ENCODE results near the gene ZNF644. TPM values are rescaled to one million over a fixed set of nuclear protein-coding genes. Genes with fewer than 3 reads are reported as not detected.
"Not testable (repeated sequence)": the region's sequence is repeated elsewhere in the genome, so short reads cannot be mapped to it uniquely, and the experiment has no call there.

Gene ZNF644
- total and polyA plus RNA-seq, 2 donors, result 19.0 to 168 TPM

DNA sequence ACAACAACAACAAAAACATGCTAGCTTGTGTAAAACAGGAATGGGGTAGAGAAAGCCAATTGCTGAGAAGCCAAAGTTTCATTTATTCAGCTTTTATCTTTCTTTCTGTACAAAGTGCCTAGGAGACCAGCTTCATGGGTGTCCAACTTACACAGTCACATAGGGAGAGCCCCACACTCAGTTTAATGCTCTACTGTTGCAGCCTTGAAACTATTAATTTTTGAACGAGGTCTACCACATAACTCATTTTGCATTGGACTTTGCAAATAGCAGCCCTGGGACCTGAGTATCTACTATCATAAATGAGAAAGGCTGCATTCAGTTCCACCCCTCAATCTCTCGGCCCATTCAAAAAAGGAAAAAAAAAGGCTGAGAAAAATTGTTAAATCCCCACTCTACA lies 98.8 kb downstream of the ZNF644 start:
- 44% methylated on average over 2 of the region's 2 CpGs for WGBS
- DNase-seq (ENCODE audit: extremely low spot score), result no peak
- no peaks in the 10 kb centered on the region for H3K4me1 ChIP-seq (ENCODE audit: insufficient read depth)
- H3K4me3 ChIP-seq (ENCODE audit: low read depth, low read length), result no peak overlapping the region
- H3K36me3 ChIP-seq (ENCODE audit: insufficient read depth), result no peaks in the 10 kb centered on the region
- H3K27ac ChIP-seq (ENCODE audit: low read depth), result no peak overlapping the region

DNA sequence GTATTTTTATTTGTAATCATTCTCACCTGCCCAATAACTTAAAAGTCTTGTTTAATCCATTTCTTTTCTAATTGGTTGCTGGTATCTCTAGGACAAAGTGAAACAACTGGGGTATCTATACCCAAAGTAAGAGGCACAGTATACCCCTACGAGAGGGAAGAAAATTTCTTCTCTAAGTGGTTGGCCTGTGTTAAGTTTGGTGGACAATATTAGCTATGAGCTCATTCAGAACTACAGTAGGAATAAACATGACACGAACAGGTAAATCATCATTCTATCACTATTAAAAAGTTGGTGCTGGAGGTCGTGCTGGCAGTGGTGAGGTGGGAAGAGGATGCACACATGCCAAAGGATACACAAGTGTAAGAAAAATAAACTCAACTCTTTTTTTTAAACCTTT lies 99.6 kb downstream of the ZNF644 start:
- WGBS, result 85% methylated on average over 3 of the region's 3 CpGs
- Histone ChIP-seq H3K4me3 (ENCODE audit: low read depth, low read length) (no peak overlapping the region), H3K27ac (ENCODE audit: low read depth) (no peak overlapping the region), H3K4me1 (ENCODE audit: insufficient read depth) (no peaks in the 10 kb centered on the region), H3K36me3 (ENCODE audit: insufficient read depth) (no peaks in the 10 kb centered on the region)
- no peak for DNase-seq (ENCODE audit: extremely low spot score)

GRCh38 chr1:90919900-90920299 lies 101.9 kb downstream of the ZNF644 start:
- no peak for DNase-seq (ENCODE audit: extremely low spot score)
- Histone ChIP-seq H3K4me3 (ENCODE audit: low read depth, low read length) (no peak overlapping the region), H3K4me1 (ENCODE audit: insufficient read depth) (no peaks in the 10 kb centered on the region), H3K36me3 (ENCODE audit: insufficient read depth) (no peaks in the 10 kb centered on the region), H3K27ac (ENCODE audit: low read depth) (no peak overlapping the region)
- 96% methylated on average over 1 of the region's 1 CpG for WGBS

DNA sequence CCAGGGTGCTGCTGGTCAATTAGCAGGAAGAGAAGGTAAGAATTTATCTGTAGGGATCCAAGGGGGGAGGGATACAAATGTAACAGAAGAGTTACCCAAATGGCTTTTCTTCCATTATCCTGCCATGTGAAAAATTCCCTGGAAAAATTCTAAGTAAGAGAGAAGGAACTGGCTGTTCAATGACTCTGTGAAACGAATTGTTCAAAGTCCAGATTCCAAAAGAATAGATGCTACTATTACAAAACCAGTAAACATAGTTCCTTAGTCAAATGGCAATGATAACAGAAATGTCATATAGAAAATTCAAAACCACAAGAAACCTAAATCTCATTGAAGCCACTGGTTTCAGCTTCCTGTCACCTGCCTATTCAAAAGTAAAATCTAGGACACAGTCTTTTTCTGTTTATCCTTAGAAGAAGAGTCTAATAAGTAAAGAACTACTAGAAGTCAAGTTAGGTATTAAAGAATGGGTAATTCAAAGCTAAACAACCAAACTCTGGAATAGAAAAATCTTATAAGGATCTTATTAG lies 102.6 kb downstream of the ZNF644 start:
- no peaks in the 10 kb centered on the region for H3K4me1 ChIP-seq (ENCODE audit: insufficient read depth)
- H3K4me3 ChIP-seq (ENCODE audit: low read depth, low read length), result no peak overlapping the region
- 86% methylated on average over 1 of the region's 1 CpG for WGBS
- no peak for DNase-seq (ENCODE audit: extremely low spot score)
- no peak overlapping the region for H3K27ac ChIP-seq (ENCODE audit: low read depth)
- no peaks in the 10 kb centered on the region for H3K36me3 ChIP-seq (ENCODE audit: insufficient read depth)

- H3K36me3 ChIP-seq (ENCODE audit: insufficient read depth), result no peaks in the 10 kb centered on the region
- H3K4me1 ChIP-seq (ENCODE audit: insufficient read depth), result no peaks in the 10 kb centered on the region
- 93% methylated on average over 1 of the region's 1 CpG for WGBS
- no peak for DNase-seq (ENCODE audit: extremely low spot score)
- H3K27ac ChIP-seq (ENCODE audit: low read depth), result no peak overlapping the region
- H3K4me3 ChIP-seq (ENCODE audit: low read depth, low read length), result no peak overlapping the region
Observed at GRCh38 chr1:90911353-90911752, 110.5 kb downstream of the ZNF644 start.

DNA sequence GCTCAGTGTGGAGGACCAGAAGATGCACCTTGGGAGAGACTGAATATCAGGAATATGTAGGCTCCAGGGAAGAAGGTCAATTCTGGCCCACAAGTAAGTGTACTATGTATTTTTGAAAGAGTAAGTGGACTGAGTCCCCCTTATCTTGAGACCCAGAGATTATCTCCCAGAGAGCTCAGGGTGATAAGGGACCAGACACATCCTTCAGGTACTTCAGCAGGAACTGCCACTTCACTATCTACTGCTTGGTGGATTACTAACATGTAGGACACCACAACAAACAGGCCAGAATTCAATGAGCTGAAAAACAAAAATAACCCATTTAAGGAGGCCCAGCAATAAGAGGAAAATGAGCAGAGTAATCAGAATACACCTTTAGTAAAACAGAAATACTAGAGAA lies 119.2 kb downstream of the ZNF644 start:
- no peak overlapping the region for H3K27ac ChIP-seq (ENCODE audit: low read depth)
- DNase-seq (ENCODE audit: extremely low spot score), result no peak
- no peak overlapping the region for H3K4me3 ChIP-seq (ENCODE audit: low read depth, low read length)
- no peaks in the 10 kb centered on the region for H3K36me3 ChIP-seq (ENCODE audit: insufficient read depth)
- H3K4me1 ChIP-seq (ENCODE audit: insufficient read depth), result no peaks in the 10 kb centered on the region

DNA sequence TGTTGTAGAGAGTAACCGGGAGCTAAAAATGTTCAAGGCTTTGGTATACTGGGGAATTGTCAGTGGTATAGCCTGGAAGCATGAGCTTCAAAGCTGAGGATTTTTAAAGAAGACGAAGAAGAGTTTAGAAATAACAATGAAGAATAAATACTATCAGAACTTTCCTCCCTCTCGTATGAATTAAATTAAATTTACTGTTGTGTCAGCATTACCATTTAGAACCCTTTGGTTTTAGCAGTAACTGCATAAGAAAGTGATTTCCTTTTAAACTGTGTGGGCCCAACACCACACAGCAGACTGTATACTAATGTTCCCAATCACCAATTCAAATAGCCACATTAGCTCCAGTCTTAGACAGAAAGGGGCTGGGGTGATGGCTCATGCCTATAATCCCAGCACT lies 122.6 kb downstream of the ZNF644 start:
- Histone ChIP-seq H3K36me3 (ENCODE audit: insufficient read depth) (no peaks in the 10 kb centered on the region), H3K4me3 (ENCODE audit: low read depth, low read length) (no peak overlapping the region), H3K4me1 (ENCODE audit: insufficient read depth) (no peaks in the 10 kb centered on the region), H3K27ac (ENCODE audit: low read depth) (no peak overlapping the region)
- DNase-seq (ENCODE audit: extremely low spot score), result no peak
- WGBS, result 94% methylated on average over 3 of the region's 3 CpGs

DNA sequence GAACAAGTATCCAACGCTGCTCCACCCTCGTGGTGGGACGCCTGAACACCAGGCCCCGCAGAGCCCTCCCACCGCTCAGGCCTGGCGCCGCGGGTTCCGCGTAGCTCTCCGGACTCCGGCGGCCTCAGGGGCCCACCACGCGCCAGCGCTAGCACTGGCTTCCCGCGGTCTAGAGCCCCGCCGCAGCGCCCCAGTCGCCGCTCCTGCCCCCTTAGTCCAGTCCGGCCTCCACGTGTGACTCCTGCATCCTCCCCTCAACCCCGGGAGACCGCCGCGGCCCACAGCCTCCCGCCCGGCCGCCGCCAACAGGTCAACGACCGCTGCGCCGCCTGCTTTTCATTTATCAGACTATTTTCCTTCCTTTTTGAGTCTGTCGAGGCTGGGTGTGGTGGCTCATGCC lies 128.2 kb downstream of the ZNF644 start:
- WGBS, result 97% methylated on average over 38 of the region's 38 CpGs
- not testable (repeated sequence) for H3K27ac ChIP-seq (ENCODE audit: low read depth); H3K4me3 ChIP-seq (ENCODE audit: low read depth, low read length); H3K36me3 ChIP-seq (ENCODE audit: insufficient read depth); H3K4me1 ChIP-seq (ENCODE audit: insufficient read depth); DNase-seq (ENCODE audit: extremely low spot score)

GRCh38 chr1:90892884-90893283 lies 129.0 kb downstream of the ZNF644 start:
- DNase-seq (ENCODE audit: extremely low spot score); H3K4me3 ChIP-seq (ENCODE audit: low read depth, low read length); H3K4me1 ChIP-seq (ENCODE audit: insufficient read depth); H3K27ac ChIP-seq (ENCODE audit: low read depth); H3K36me3 ChIP-seq (ENCODE audit: insufficient read depth): not testable (repeated sequence)
- 97% methylated on average over 1 of the region's 1 CpG for WGBS

DNA sequence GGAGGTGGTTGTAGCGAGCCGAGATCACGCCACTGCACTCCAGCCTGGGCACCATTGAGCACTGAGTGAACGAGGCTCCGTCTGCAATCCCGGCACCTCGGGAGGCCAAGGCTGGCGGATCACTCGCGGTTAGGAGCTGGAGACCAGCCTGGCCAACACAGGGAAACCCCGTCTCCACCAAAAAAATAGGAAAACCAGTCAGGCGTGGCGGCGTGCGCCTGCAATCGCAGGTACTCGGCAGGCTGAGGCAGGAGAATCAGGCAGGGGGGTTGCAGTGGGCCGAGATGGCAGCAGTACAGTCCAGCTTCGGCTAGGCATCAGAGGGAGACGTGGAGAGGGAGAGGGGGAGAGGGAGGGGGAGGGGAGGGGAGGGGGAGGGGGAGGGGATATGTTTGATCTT lies 129.6 kb downstream of the ZNF644 start:
- DNase-seq (ENCODE audit: extremely low spot score); H3K4me1 ChIP-seq (ENCODE audit: insufficient read depth); H3K27ac ChIP-seq (ENCODE audit: low read depth); H3K4me3 ChIP-seq (ENCODE audit: low read depth, low read length); H3K36me3 ChIP-seq (ENCODE audit: insufficient read depth): not testable (repeated sequence)
- 96% methylated on average over 16 of the region's 20 CpGs for WGBS

GRCh38 chr1:90891756-90892155 lies 130.1 kb downstream of the ZNF644 start:
- H3K4me1 ChIP-seq (ENCODE audit: insufficient read depth); H3K27ac ChIP-seq (ENCODE audit: low read depth); H3K4me3 ChIP-seq (ENCODE audit: low read depth, low read length); DNase-seq (ENCODE audit: extremely low spot score); H3K36me3 ChIP-seq (ENCODE audit: insufficient read depth): not testable (repeated sequence)
- WGBS, result 96% methylated on average over 23 of the region's 28 CpGs

DNA sequence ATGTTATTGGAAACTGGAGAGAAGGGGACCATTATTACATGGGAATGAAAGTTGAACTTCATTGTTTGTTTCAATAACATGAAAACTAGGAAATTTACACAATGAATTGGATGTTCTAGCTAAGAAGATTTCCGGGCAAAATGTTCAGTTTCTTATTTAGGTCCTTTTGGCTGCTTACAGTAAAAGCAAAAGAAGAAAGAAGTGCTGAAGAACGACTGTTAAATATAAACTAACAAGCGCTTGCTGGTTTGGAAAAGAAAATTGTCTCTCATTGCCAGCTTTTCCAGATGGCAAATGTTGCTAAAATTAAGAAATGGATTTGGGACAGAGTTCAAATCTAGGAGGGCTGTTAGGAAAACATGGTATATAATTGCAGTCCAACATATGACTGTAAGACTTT lies 139.6 kb downstream of the ZNF644 start:
- Histone ChIP-seq H3K4me3 (ENCODE audit: low read depth, low read length) (no peak overlapping the region), H3K36me3 (ENCODE audit: insufficient read depth) (no peaks in the 10 kb centered on the region), H3K27ac (ENCODE audit: low read depth) (no peak overlapping the region), H3K4me1 (ENCODE audit: insufficient read depth) (no peaks in the 10 kb centered on the region)
- DNase-seq (ENCODE audit: extremely low spot score), result no peak
- WGBS, result 47% methylated on average over 3 of the region's 3 CpGs

GRCh38 chr1:90881034-90881433 lies 140.8 kb downstream of the ZNF644 start:
- no peak overlapping the region for H3K4me3 ChIP-seq (ENCODE audit: low read depth, low read length)
- H3K36me3 ChIP-seq (ENCODE audit: insufficient read depth), result no peaks in the 10 kb centered on the region
- H3K4me1 ChIP-seq (ENCODE audit: insufficient read depth), result no peaks in the 10 kb centered on the region
- DNase-seq (ENCODE audit: extremely low spot score), result no peak
- no peak overlapping the region for H3K27ac ChIP-seq (ENCODE audit: low read depth)

GRCh38 chr1:90879281-90879680 lies 142.6 kb downstream of the ZNF644 start:
- Histone ChIP-seq H3K27ac (ENCODE audit: low read depth) (no peak overlapping the region), H3K4me1 (ENCODE audit: insufficient read depth) (no peaks in the 10 kb centered on the region), H3K4me3 (ENCODE audit: low read depth, low read length) (no peak overlapping the region), H3K36me3 (ENCODE audit: insufficient read depth) (no peaks in the 10 kb centered on the region)
- 91% methylated on average over 1 of the region's 1 CpG for WGBS
- DNase-seq (ENCODE audit: extremely low spot score), result no peak

- Histone ChIP-seq H3K4me1 (ENCODE audit: insufficient read depth) (no peaks in the 10 kb centered on the region), H3K36me3 (ENCODE audit: insufficient read depth) (no peaks in the 10 kb centered on the region), H3K4me3 (ENCODE audit: low read depth, low read length) (no peak overlapping the region), H3K27ac (ENCODE audit: low read depth) (no peak overlapping the region)
- 77% methylated on average over 3 of the region's 3 CpGs for WGBS
- no peak for DNase-seq (ENCODE audit: extremely low spot score)
Observed at GRCh38 chr1:90876101-90876500, 145.7 kb downstream of the ZNF644 start.

All from urinary bladder (tissue), 4 donors.